B cell (primary cell): ENCODE results near the gene PLAC1. TPM values are rescaled to one million over a fixed set of nuclear protein-coding genes. Genes with fewer than 3 reads are reported as not detected.

ENCODE experiments used
- ATAC-seq: fragments of 200-7000 bp; cut with Tn5 transposase; one replicate; pipeline ENCODE4 v1.10.0; 2021; ENCODE audit warnings: low read depth, mild to moderate bottlenecking, moderate number of reproducible peaks, moderate library complexity
- CTCF ChIA-PET: fragments of 350-600 bp; sonication (Branson Sonifier 250); formaldehyde crosslinking; loops from one replicate; lab custom pipeline; 2021; ENCODE audit warnings: antibody characterized with exemption, inconsistent platforms; lab: Charles Lee
- POLR2A ChIA-PET: fragments of 350-600 bp; sonication (Branson Sonifier 250); formaldehyde crosslinking; loops from one replicate; lab custom pipeline; 2021; ENCODE audit warnings: antibody characterized with exemption; lab: Charles Lee
- DNase-seq: peaks from one replicate; pipeline ENCODE4 v3.0.0; 2013
- H2AFZ ChIP-seq: 2 replicates; pipeline ENCODE4 v1.6.1; 2012; ENCODE audit warnings: mild to moderate bottlenecking, low read depth, low read length; ENCODE audit not compliant: insufficient read depth, poor library complexity, severe bottlenecking
- H3K27ac ChIP-seq, 2 donors: 1 replicate in 1 of 2; 2 replicates in 1 of 2; pipeline ENCODE4 v1.5.1; 2012 to 2013; ENCODE audit warnings: low read length in 2 of 2, mild to moderate bottlenecking in 2 of 2, moderate library complexity in 1 of 2
- H3K27me3 ChIP-seq, 4 experiments: fragments of 200-600 bp in 1 of 4; sonication (generic) in 1 of 4; replicated peaks in 1 of 4; 1 replicate in 2 of 4; 2 replicates in 2 of 4; pipeline versions ENCODE4 v1.6.1 to v1.7.0; 2013 to 2016; ENCODE audit warnings: low read length in 3 of 4, mild to moderate bottlenecking in 2 of 4, mixed read lengths in 1 of 4, moderate library complexity in 1 of 4; ENCODE audit not compliant: insufficient read depth in 4 of 4, control insufficient read depth in 3 of 4; ENCODE audit errors: control extremely low read depth in 1 of 4
- H3K36me3 ChIP-seq, 2 experiments: replicated peaks in 1 of 2; 1 replicate in 1 of 2; 2 replicates in 1 of 2; pipeline versions ENCODE4 v1.6.1 to v1.7.1; 2013; ENCODE audit warnings: low read length in 1 of 2; ENCODE audit not compliant: insufficient read depth in 2 of 2, control insufficient read depth in 1 of 2; ENCODE audit errors: control extremely low read depth in 1 of 2, extremely low read depth in 1 of 2
- H3K4me1 ChIP-seq, 2 donors: fragments of 200-600 bp in 1 of 2; sonication (generic) in 1 of 2; 1 replicate in 1 of 2; 2 replicates in 1 of 2; pipeline versions ENCODE4 v1.5.1 to v1.6.1; 2013 to 2017; ENCODE audit warnings: low read length in 2 of 2; ENCODE audit not compliant: control insufficient read depth in 2 of 2, insufficient read depth in 2 of 2
- H3K4me2 ChIP-seq: replicated peaks from 2 replicates; pipeline ENCODE3; 2012; ENCODE audit warnings: mild to moderate bottlenecking, low read depth, low read length; ENCODE audit not compliant: poor library complexity, severe bottlenecking
- H3K4me3 ChIP-seq, 5 experiments: fragments of 200-600 bp in 1 of 5; sonication (generic) in 1 of 5; 1 replicate in 3 of 5; 2 replicates in 2 of 5; pipeline versions ENCODE4 v1.5.1 to v1.7.0; 2011 to 2016; ENCODE audit warnings: low read length in 4 of 5, mild to moderate bottlenecking in 4 of 5, low read depth in 2 of 5, control low read depth in 1 of 5, moderate library complexity in 1 of 5; ENCODE audit not compliant: insufficient read depth in 1 of 5; ENCODE audit errors: control extremely low read depth in 1 of 5, extremely low read depth in 1 of 5
- H3K79me2 ChIP-seq: fragments of 200-600 bp; sonication (generic); one replicate; pipeline ENCODE4 v1.6.0; 2016; ENCODE audit warnings: low read length; ENCODE audit not compliant: control insufficient read depth, insufficient read depth
- H3K9ac ChIP-seq: fragments of 200-600 bp; sonication (generic); 2 replicates; pipeline ENCODE4 v1.6.1; 2017; ENCODE audit warnings: mild to moderate bottlenecking, low read length, moderate library complexity
- H3K9me3 ChIP-seq, 3 donors: one replicate each; pipeline versions ENCODE4 v1.6.1 to v1.7.1; 2013; ENCODE audit warnings: low read length in 2 of 3; ENCODE audit not compliant: control insufficient read depth in 2 of 3, insufficient read depth in 1 of 3; ENCODE audit errors: control extremely low read depth in 1 of 3
- H4K20me1 ChIP-seq: 2 replicates; pipeline ENCODE4 v1.6.0; 2012; ENCODE audit warnings: mild to moderate bottlenecking, low read length; ENCODE audit not compliant: insufficient read depth, control insufficient read depth, poor library complexity, severe bottlenecking
- H3K27ac Mint-ChIP-seq: one replicate; pipeline ENCODE4 v1.8.0; 2021; ENCODE audit warnings: mixed read lengths
- H3K27me3 Mint-ChIP-seq: one replicate; pipeline ENCODE4 v1.8.0; 2021; ENCODE audit warnings: mixed read lengths
- H3K4me1 Mint-ChIP-seq: one replicate; pipeline ENCODE4 v1.8.0; 2021; ENCODE audit warnings: mixed read lengths
- H3K4me3 Mint-ChIP-seq: one replicate; pipeline ENCODE4 v1.8.0; 2021; ENCODE audit warnings: mixed read lengths
- H3K9me3 Mint-ChIP-seq: one replicate; pipeline ENCODE4 v1.8.0; 2022; ENCODE audit warnings: mixed read lengths; ENCODE audit not compliant: insufficient read depth
- CTCF ChIP-seq: fragments of 200-600 bp; IDR thresholded peaks from one replicate; pipeline ENCODE4 v1.8.0; 2022; ENCODE audit warnings: antibody characterized with exemption, mild to moderate bottlenecking
- EZH2 ChIP-seq: IDR thresholded peaks from 2 replicates; pipeline ENCODE4 v1.6.1; 2012; ENCODE audit warnings: borderline replicate concordance, low read depth, mild to moderate bottlenecking, moderate library complexity, low read length; ENCODE audit not compliant: insufficient read depth, poor library complexity, severe bottlenecking
- WGBS: methylation state at CpG from one replicate; pipeline ENCODE4 v1.1.5; 2013; ENCODE audit warnings: missing lambda C conversion rate; ENCODE audit not compliant: insufficient coverage; 5-methylcytosine and 5-hydroxymethylcytosine counted together
- intact Hi-C: fragments of 100-400 bp; cut with micrococcal nuclease; formaldehyde crosslinking; loops from one replicate; pipeline ENCODE4 v1.10.0; 2022
- polyA plus RNA-seq: library from polyadenylated mRNA; depleted of rRNA; stranded (reverse); fragments of >200 nt; gene quantifications from 2 replicates; pipeline ENCODE4 v1.2.3, GENCODE V29; 2012
- total RNA-seq, 2 donors: library from RNA; stranded (reverse); fragments of 120-200 nt in 1 of 2; gene quantifications; 1 replicate in 1 of 2; 2 replicates in 1 of 2; pipeline versions ENCODE4 v1.2.3 to v1.2.4, GENCODE V29; 2013 to 2022

Gene PLAC1
- total and polyA plus RNA-seq, 2 donors (not counting 1 experiment from before 2014, with no cell fraction given): not detected

GRCh38 chrX:134588806-134589205 lies 69.5 kb downstream of the PLAC1 start:
- WGBS: 82% methylated on average over 1 of the region's 3 CpGs
- intact Hi-C loops: no loop called here

DNA sequence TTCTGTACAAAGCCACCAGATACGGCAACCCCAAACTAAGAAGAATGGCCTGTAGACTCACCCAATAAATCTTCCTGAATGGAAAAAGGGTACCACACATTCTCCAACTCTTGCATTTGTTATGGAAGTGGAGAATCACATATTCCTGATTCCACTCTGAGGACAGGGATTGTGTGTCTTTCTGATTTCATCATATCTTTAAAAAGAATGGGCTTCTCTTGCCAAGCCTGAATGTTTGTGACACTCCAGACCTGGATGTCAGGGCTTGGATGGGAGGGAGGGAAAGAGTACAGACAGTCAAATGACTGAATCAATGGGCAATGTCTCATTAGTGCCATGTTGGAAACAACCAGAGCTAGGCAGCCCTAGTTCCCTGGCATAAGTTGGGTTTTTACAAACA lies 77.4 kb downstream of the PLAC1 start:
- no peaks in the 10 kb centered on the region for H3K4me1 ChIP-seq
- H3K27ac ChIP-seq: no peak overlapping the region
- H3K4me3 ChIP-seq: no peak overlapping the region
- H4K20me1 ChIP-seq: no peaks in the 10 kb centered on the region
- H3K9ac ChIP-seq: no peak overlapping the region
- TF ChIP-seq CTCF: no peak
- no peak for TF ChIP-seq EZH2
- H3K4me1 Mint-ChIP-seq: no peaks in the 10 kb centered on the region
- no peaks in the 10 kb centered on the region for H3K27me3 ChIP-seq
- ChIA-PET CTCF (no interaction called here), POLR2A (no interaction called here)
- no peaks in the 10 kb centered on the region for H3K9me3 Mint-ChIP-seq
- H3K4me3 Mint-ChIP-seq: no peak overlapping the region
- H3K9me3 ChIP-seq: no peaks in the 10 kb centered on the region
- no peaks in the 10 kb centered on the region for H3K79me2 ChIP-seq
- no peak overlapping the region for H3K27ac Mint-ChIP-seq
- peaks cover 7% of the 10 kb centered on the region for H3K27me3 Mint-ChIP-seq
- no peak overlapping the region for H3K4me2 ChIP-seq
- WGBS: no CpG with 5 or more reads among the region's 1 CpG
- H2AFZ ChIP-seq: no peak overlapping the region
- no peaks in the 10 kb centered on the region for H3K36me3 ChIP-seq
- DNase-seq: no peak
- intact Hi-C loops: no loop called here
- ATAC-seq: no peak

More at GRCh38 chrX:134588806-134589205, 69.5 kb downstream of the PLAC1 start:
- TF ChIP-seq CTCF (no peak), EZH2 (no peak)
- Histone ChIP-seq H3K9ac (no peak overlapping the region), H4K20me1 (no peaks in the 10 kb centered on the region), H3K9me3 (no peaks in the 10 kb centered on the region), H2AFZ (no peak overlapping the region), H3K4me2 (no peak overlapping the region), H3K4me1 (no peaks in the 10 kb centered on the region), H3K4me3 (no peak overlapping the region), H3K79me2 (no peaks in the 10 kb centered on the region), H3K27me3 (no peaks in the 10 kb centered on the region), H3K27ac (no peak overlapping the region), H3K36me3 (no peaks in the 10 kb centered on the region)
- DNase-seq: no peak
- H3K27ac Mint-ChIP-seq: no peak overlapping the region
- ChIA-PET CTCF (no interaction called here), POLR2A (no interaction called here)
- peaks cover 4% of the 10 kb centered on the region for H3K27me3 Mint-ChIP-seq
- no peak for ATAC-seq
- no peaks in the 10 kb centered on the region for H3K9me3 Mint-ChIP-seq
- no peak overlapping the region for H3K4me3 Mint-ChIP-seq
- no peaks in the 10 kb centered on the region for H3K4me1 Mint-ChIP-seq
